HCT116 (cell line): ENCODE data around the gene DLG2. TPM values are rescaled to one million over a fixed set of nuclear protein-coding genes. Genes with fewer than 3 reads are reported as not detected.

Experiments
- ATAC-seq: fragments of 200-7000 bp; cut with Tn5 transposase; 2 replicates; pipeline ENCODE4 v1.9.1; 2020; ENCODE audit warnings: mild to moderate bottlenecking, moderate library complexity
- BruUV-seq: library from RNA; stranded (reverse); fragments of 400-500 nt; replicated peaks from 2 replicates; lab custom pipeline; 2021; lab: Mats Ljungman, UMichigan
- CTCF ChIA-PET: fragments of 300-600 bp; sonication (Branson Sonifier 250); formaldehyde crosslinking; loops from one replicate; lab custom pipeline; 2021; ENCODE audit warnings: antibody characterized with exemption; lab: Charles Lee
- POLR2A ChIA-PET: fragments of 300-600, 350-600 bp; sonication (Branson Sonifier 250); formaldehyde crosslinking; loops from one replicate; lab custom pipeline; 2021; ENCODE audit warnings: antibody characterized with exemption; lab: Charles Lee
- RAD21 ChIA-PET, 2 experiments: fragments of 300-600 bp; sonication (Branson Sonifier 250); formaldehyde crosslinking; loops; one replicate each; lab custom pipeline; 2023; ENCODE audit warnings: low total read pairs in 2 of 2; ENCODE audit not compliant: uncharacterized antibody in 2 of 2, unreplicated experiment in 2 of 2, low non-redundant PET in 1 of 2; lab: Charles Lee
- DNase-seq: peaks from one replicate; pipeline ENCODE4 v3.0.0-alpha.2; 2010; ENCODE audit warnings: low read depth, low spot score
- H2AFZ ChIP-seq: fragments of 200-600 bp; shearing (Covaris generic), sonication (generic); 2 replicates; pipeline ENCODE4 v1.6.1; 2017; ENCODE audit warnings: low read depth, mixed run types, mixed read lengths, antibody characterized with exemption, low read length; ENCODE audit not compliant: poor library complexity, severe bottlenecking
- H3K27ac ChIP-seq: 2 replicates; pipeline ENCODE4 v1.5.1; 2012; ENCODE audit warnings: low read depth, low read length
- H3K27me3 ChIP-seq: fragments of 200-600 bp; sonication (generic); 2 replicates; pipeline ENCODE4 v1.6.1; 2016; ENCODE audit warnings: mixed run types, low read length, mixed read lengths; ENCODE audit not compliant: insufficient read depth
- H3K36me3 ChIP-seq, 2 experiments: fragments of 200-500 bp in 1 of 2; fragments of 200-600 bp in 1 of 2; sonication (Bioruptor generic) in 1 of 2; sonication (generic) in 1 of 2; 2 replicates each; pipeline versions ENCODE4 v1.5.1 to v1.6.1; 2014 to 2016; ENCODE audit warnings: low read length in 2 of 2, inconsistent platforms in 1 of 2, mixed read lengths in 1 of 2, mixed run types in 1 of 2; ENCODE audit not compliant: insufficient read depth in 2 of 2, control insufficient read depth in 1 of 2
- H3K4me1 ChIP-seq, 2 experiments: fragments of 200-600 bp in 1 of 2; sonication (generic) in 1 of 2; 2 replicates each; pipeline versions ENCODE4 v1.5.1 to v1.6.1; 2012 to 2017; ENCODE audit warnings: low read length in 2 of 2, inconsistent platforms in 1 of 2, mild to moderate bottlenecking in 1 of 2, mixed read lengths in 1 of 2, mixed run types in 1 of 2, moderate library complexity in 1 of 2; ENCODE audit not compliant: insufficient read depth in 2 of 2, control insufficient read depth in 1 of 2
- H3K4me2 ChIP-seq: fragments of 200-600 bp; sonication (generic); 2 replicates; pipeline ENCODE4 v1.6.1; 2017; ENCODE audit warnings: mixed run types, low read length, mixed read lengths
- H3K4me3 ChIP-seq, 2 experiments: fragments of 200-600 bp in 1 of 2; sonication (generic) in 1 of 2; replicated peaks in 1 of 2; 2 replicates each; pipeline ENCODE4 v1.5.1; 2011 to 2016; ENCODE audit warnings: low read length in 2 of 2, control low read depth in 1 of 2, low read depth in 1 of 2, mild to moderate bottlenecking in 1 of 2, mixed read lengths in 1 of 2, mixed run types in 1 of 2
- H3K79me2 ChIP-seq: fragments of 200-600 bp; sonication (generic); 2 replicates; pipeline ENCODE4 v1.6.1; 2017; ENCODE audit warnings: mild to moderate bottlenecking, mixed run types, low read length, moderate library complexity, mixed read lengths; ENCODE audit not compliant: insufficient read depth
- H3K9ac ChIP-seq: fragments of 200-600 bp; sonication (generic); 2 replicates; pipeline ENCODE4 v1.6.1; 2016; ENCODE audit warnings: low read length, mixed read lengths
- H3K9me2 ChIP-seq: fragments of 200-600 bp; sonication (generic), shearing (Covaris generic); 2 replicates; pipeline ENCODE4 v1.6.1; 2017; ENCODE audit warnings: mixed run types, mild to moderate bottlenecking, moderate library complexity; ENCODE audit not compliant: insufficient read depth
- H3K9me3 ChIP-seq, 2 experiments: fragments of 200-500 bp in 1 of 2; fragments of 200-600 bp in 1 of 2; sonication (Bioruptor generic) in 1 of 2; sonication (generic) in 1 of 2; 2 replicates each; pipeline ENCODE4 v1.6.1; 2014 to 2017; ENCODE audit warnings: low read length in 2 of 2, mixed read lengths in 2 of 2, inconsistent platforms in 1 of 2, low read depth in 1 of 2, mild to moderate bottlenecking in 1 of 2, mixed run types in 1 of 2, moderate library complexity in 1 of 2; ENCODE audit not compliant: control insufficient read depth in 1 of 2, insufficient read depth in 1 of 2
- H4K20me1 ChIP-seq: fragments of 200-600 bp; sonication (generic), shearing (Covaris generic); 2 replicates; pipeline ENCODE4 v1.6.1; 2017; ENCODE audit warnings: mixed run types, mild to moderate bottlenecking, moderate library complexity; ENCODE audit not compliant: insufficient read depth
- CEBPB ChIP-seq: IDR thresholded peaks from 2 replicates; pipeline ENCODE4 v1.6.1; 2012; ENCODE audit warnings: low read depth
- ELF1 ChIP-seq: IDR thresholded peaks from 2 replicates; pipeline ENCODE4 v1.6.1; 2012; ENCODE audit warnings: low read depth, borderline replicate concordance
- EZH2phosphoT487 ChIP-seq: fragments of 200-600 bp; IDR thresholded peaks from 2 replicates; pipeline ENCODE4 v1.6.1; 2018; ENCODE audit warnings: antibody characterized with exemption, borderline replicate concordance
- FOSL1 ChIP-seq: IDR thresholded peaks from 2 replicates; pipeline ENCODE4 v1.6.1; 2012; ENCODE audit warnings: low read depth
- MAX ChIP-seq: IDR thresholded peaks from 2 replicates; pipeline ENCODE4 v1.6.1; 2012
- RAD21 ChIP-seq: IDR thresholded peaks from 2 replicates; pipeline ENCODE4 v1.6.1; 2012; ENCODE audit warnings: low read depth, mild to moderate bottlenecking
- SP1 ChIP-seq: IDR thresholded peaks from 2 replicates; pipeline ENCODE4 v1.6.1; 2012; ENCODE audit warnings: low read depth
- YY1 ChIP-seq: IDR thresholded peaks from 2 replicates; pipeline ENCODE4 v1.6.1; 2011; ENCODE audit warnings: low read length, low read depth, moderate library complexity, mild to moderate bottlenecking; ENCODE audit not compliant: insufficient replicate concordance; ENCODE audit errors: extremely low read depth
- ZFX ChIP-seq: fragments of 450-650 bp; IDR thresholded peaks from 2 replicates; pipeline ENCODE4 v1.6.1; 2017
- intact Hi-C: fragments of 100-400 bp; cut with micrococcal nuclease; formaldehyde crosslinking; loops from 2 replicates; pipeline ENCODE4 v1.10.0; 2022
- total RNA-seq: library from RNA; stranded (reverse); gene quantifications from one replicate; pipeline ENCODE4 v1.2.1, GENCODE V29; 2021; ENCODE audit not compliant: unreplicated experiment
- TF ChIP-seq, protein P1 (sequence below): IDR thresholded peaks from 2 replicates; pipeline ENCODE4 v1.6.1; 2011; ENCODE audit warnings: mild to moderate bottlenecking, low read length, moderate library complexity; ENCODE audit not compliant: insufficient replicate concordance; ENCODE audit errors: extremely low read depth
- TF ChIP-seq, protein P2 (sequence below): IDR thresholded peaks from 2 replicates; pipeline ENCODE4 v1.6.1; 2012
- TF ChIP-seq, protein P3 (sequence below), 3 experiments: fragments of 200-600 bp in 1 of 3; sonication (generic) in 1 of 3; IDR thresholded peaks in 2 of 3; conservative IDR thresholded peaks in 1 of 3; 2 replicates each; pipeline ENCODE4 v1.5.1; 2012 to 2017; ENCODE audit warnings: low read depth in 2 of 3, low read length in 2 of 3, antibody characterized with exemption in 1 of 3, borderline replicate concordance in 1 of 3, control low read depth in 1 of 3, mild to moderate bottlenecking in 1 of 3, mixed read lengths in 1 of 3, mixed run types in 1 of 3, moderate library complexity in 1 of 3; ENCODE audit not compliant: insufficient read depth in 1 of 3
- TF ChIP-seq, protein P4 (sequence below): IDR thresholded peaks from 2 replicates; pipeline ENCODE4 v1.6.1; 2012; ENCODE audit warnings: low read depth

Gene DLG2
- total RNA-seq, 1 experiment from 2014 or later, result 2.4 TPM

DNA sequence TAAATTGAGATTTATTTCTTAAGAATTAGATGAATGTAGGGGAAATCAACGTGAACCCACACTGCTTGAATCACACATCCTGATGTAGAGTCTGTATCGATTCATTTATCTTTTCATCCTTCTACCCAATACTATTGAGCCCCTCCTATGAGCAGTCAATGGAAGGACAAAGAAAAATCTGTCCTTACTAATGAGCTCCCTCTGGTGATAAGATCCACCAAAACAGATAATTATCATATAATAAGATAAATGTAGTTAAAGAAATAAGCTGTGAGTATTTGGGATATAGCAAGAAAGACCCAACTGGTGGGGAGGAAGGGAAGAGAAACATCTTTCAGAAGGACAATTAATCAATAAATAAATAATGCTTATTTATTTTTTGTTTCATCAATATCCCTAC lies 1955.9 kb downstream of the DLG2 start:
- Histone ChIP-seq H3K4me1 (no peaks in the 10 kb centered on the region), H3K36me3 (no peaks in the 10 kb centered on the region), H3K27ac (no peak overlapping the region), H3K4me3 (no peak overlapping the region), H3K79me2 (no peaks in the 10 kb centered on the region), H4K20me1 (no peaks in the 10 kb centered on the region), H3K4me2 (no peak overlapping the region), H3K9me3 (no peaks in the 10 kb centered on the region), H2AFZ (no peak overlapping the region), H3K27me3 (no peaks in the 10 kb centered on the region), H3K9me2 (no peaks in the 10 kb centered on the region), H3K9ac (no peak overlapping the region)
- intact Hi-C loops, result no loop called here
- POLR2A ChIA-PET, result no interaction called here
- ATAC-seq (no peak), DNase-seq (no peak)
- RAD21 ChIA-PET, result no interaction called here
- CTCF ChIA-PET, result interaction anchor here (0.8 to 1.3 kb wide), 3 partner anchors 53 to 432 kb away, joined by 3 to 22 read pairs (median 3); no protein-coding TSS in a partner anchor
- no TSS peak for BruUV-seq
- TF ChIP-seq, protein P1, sequence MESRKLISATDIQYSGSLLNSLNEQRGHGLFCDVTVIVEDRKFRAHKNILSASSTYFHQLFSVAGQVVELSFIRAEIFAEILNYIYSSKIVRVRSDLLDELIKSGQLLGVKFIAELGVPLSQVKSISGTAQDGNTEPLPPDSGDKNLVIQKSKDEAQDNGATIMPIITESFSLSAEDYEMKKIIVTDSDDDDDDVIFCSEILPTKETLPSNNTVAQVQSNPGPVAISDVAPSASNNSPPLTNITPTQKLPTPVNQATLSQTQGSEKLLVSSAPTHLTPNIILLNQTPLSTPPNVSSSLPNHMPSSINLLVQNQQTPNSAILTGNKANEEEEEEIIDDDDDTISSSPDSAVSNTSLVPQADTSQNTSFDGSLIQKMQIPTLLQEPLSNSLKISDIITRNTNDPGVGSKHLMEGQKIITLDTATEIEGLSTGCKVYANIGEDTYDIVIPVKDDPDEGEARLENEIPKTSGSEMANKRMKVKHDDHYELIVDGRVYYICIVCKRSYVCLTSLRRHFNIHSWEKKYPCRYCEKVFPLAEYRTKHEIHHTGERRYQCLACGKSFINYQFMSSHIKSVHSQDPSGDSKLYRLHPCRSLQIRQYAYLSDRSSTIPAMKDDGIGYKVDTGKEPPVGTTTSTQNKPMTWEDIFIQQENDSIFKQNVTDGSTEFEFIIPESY, result no peak
- TF ChIP-seq FOSL1, result no peak
- no peak for TF ChIP-seq SP1
- no peak for TF ChIP-seq EZH2phosphoT487
- no peak for TF ChIP-seq YY1
- TF ChIP-seq MAX, result no peak
- no peak for TF ChIP-seq CEBPB
- no peak for TF ChIP-seq ELF1
- no peak for TF ChIP-seq ZFX
- TF ChIP-seq, protein P2, sequence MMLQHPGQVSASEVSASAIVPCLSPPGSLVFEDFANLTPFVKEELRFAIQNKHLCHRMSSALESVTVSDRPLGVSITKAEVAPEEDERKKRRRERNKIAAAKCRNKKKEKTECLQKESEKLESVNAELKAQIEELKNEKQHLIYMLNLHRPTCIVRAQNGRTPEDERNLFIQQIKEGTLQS, result no peak
- TF ChIP-seq, protein P3, sequence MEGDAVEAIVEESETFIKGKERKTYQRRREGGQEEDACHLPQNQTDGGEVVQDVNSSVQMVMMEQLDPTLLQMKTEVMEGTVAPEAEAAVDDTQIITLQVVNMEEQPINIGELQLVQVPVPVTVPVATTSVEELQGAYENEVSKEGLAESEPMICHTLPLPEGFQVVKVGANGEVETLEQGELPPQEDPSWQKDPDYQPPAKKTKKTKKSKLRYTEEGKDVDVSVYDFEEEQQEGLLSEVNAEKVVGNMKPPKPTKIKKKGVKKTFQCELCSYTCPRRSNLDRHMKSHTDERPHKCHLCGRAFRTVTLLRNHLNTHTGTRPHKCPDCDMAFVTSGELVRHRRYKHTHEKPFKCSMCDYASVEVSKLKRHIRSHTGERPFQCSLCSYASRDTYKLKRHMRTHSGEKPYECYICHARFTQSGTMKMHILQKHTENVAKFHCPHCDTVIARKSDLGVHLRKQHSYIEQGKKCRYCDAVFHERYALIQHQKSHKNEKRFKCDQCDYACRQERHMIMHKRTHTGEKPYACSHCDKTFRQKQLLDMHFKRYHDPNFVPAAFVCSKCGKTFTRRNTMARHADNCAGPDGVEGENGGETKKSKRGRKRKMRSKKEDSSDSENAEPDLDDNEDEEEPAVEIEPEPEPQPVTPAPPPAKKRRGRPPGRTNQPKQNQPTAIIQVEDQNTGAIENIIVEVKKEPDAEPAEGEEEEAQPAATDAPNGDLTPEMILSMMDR (IDR thresholded peaks at IDR 0.05 in 2 of 3, conservative IDR thresholded peaks at IDR 0.05 in 1 of 3; ENCODE audit: borderline replicate concordance in 1 of 3, insufficient read depth in 1 of 3, low read depth in 2 of 3, low read length in 2 of 3), result peak in 1 of 3 experiments; percentile 27; a peak in 1 of 6 replicates
- TF ChIP-seq RAD21, result peak; percentile 45
- TF ChIP-seq, protein P4, sequence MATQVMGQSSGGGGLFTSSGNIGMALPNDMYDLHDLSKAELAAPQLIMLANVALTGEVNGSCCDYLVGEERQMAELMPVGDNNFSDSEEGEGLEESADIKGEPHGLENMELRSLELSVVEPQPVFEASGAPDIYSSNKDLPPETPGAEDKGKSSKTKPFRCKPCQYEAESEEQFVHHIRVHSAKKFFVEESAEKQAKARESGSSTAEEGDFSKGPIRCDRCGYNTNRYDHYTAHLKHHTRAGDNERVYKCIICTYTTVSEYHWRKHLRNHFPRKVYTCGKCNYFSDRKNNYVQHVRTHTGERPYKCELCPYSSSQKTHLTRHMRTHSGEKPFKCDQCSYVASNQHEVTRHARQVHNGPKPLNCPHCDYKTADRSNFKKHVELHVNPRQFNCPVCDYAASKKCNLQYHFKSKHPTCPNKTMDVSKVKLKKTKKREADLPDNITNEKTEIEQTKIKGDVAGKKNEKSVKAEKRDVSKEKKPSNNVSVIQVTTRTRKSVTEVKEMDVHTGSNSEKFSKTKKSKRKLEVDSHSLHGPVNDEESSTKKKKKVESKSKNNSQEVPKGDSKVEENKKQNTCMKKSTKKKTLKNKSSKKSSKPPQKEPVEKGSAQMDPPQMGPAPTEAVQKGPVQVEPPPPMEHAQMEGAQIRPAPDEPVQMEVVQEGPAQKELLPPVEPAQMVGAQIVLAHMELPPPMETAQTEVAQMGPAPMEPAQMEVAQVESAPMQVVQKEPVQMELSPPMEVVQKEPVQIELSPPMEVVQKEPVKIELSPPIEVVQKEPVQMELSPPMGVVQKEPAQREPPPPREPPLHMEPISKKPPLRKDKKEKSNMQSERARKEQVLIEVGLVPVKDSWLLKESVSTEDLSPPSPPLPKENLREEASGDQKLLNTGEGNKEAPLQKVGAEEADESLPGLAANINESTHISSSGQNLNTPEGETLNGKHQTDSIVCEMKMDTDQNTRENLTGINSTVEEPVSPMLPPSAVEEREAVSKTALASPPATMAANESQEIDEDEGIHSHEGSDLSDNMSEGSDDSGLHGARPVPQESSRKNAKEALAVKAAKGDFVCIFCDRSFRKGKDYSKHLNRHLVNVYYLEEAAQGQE, result no peak
